Ascending aorta (tissue), 2 donors: ENCODE measurements around the gene STON2. TPM values are rescaled to one million over a fixed set of nuclear protein-coding genes. Genes with fewer than 3 reads are reported as not detected.

Source experiments
- DNase-seq, 2 donors: peaks; one replicate each; pipeline ENCODE4 v3.0.0-alpha.2; 2019; ENCODE audit warnings: low spot score in 2 of 2
- H3K27ac ChIP-seq, 2 donors: fragments of 200-600 bp; sonication (generic); one replicate each; pipeline ENCODE4 v1.5.1; 2016 to 2017; ENCODE audit warnings: mild to moderate bottlenecking in 1 of 2
- H3K27me3 ChIP-seq: fragments of 200-600 bp; sonication (generic); one replicate; pipeline ENCODE4 v1.5.1; 2017
- H3K36me3 ChIP-seq, 2 donors: fragments of 200-600 bp; sonication (generic); one replicate each; pipeline ENCODE4 v1.5.1; 2016
- H3K4me1 ChIP-seq, 2 donors: fragments of 200-600 bp; sonication (generic); one replicate each; pipeline ENCODE4 v1.5.1; 2016 to 2017; ENCODE audit warnings: mild to moderate bottlenecking in 1 of 2
- H3K4me3 ChIP-seq, 2 donors: fragments of 200-600 bp; sonication (generic); one replicate each; pipeline ENCODE4 v1.5.1; 2016 to 2017; ENCODE audit warnings: mild to moderate bottlenecking in 1 of 2
- H3K9me3 ChIP-seq, 2 donors: fragments of 200-600 bp; sonication (generic); one replicate each; pipeline ENCODE4 v1.5.1; 2016
- intact Hi-C: fragments of 100-400 bp; cut with DNase I; formaldehyde crosslinking; loops from one replicate; pipeline ENCODE4 v1.15.1; 2023
- total RNA-seq: library from RNA; depleted of rRNA; stranded (reverse); fragments of >200 nt; gene quantifications from one replicate; pipeline ENCODE4 v1.1.0, GENCODE V29; 2016
- TF ChIP-seq, protein P1 (sequence below), 3 experiments: fragments of 200-600 bp in 2 of 3; fragments of 450-650 bp in 1 of 3; sonication (generic) in 2 of 3; IDR thresholded peaks; one replicate each; pipeline ENCODE4 v1.5.1; 2016 to 2019; ENCODE audit warnings: antibody characterized with exemption in 3 of 3, mild to moderate bottlenecking in 1 of 3, moderate library complexity in 1 of 3

Gene STON2
- total RNA-seq, 1 donor from 2014 or later: 54.0 TPM

DNA sequence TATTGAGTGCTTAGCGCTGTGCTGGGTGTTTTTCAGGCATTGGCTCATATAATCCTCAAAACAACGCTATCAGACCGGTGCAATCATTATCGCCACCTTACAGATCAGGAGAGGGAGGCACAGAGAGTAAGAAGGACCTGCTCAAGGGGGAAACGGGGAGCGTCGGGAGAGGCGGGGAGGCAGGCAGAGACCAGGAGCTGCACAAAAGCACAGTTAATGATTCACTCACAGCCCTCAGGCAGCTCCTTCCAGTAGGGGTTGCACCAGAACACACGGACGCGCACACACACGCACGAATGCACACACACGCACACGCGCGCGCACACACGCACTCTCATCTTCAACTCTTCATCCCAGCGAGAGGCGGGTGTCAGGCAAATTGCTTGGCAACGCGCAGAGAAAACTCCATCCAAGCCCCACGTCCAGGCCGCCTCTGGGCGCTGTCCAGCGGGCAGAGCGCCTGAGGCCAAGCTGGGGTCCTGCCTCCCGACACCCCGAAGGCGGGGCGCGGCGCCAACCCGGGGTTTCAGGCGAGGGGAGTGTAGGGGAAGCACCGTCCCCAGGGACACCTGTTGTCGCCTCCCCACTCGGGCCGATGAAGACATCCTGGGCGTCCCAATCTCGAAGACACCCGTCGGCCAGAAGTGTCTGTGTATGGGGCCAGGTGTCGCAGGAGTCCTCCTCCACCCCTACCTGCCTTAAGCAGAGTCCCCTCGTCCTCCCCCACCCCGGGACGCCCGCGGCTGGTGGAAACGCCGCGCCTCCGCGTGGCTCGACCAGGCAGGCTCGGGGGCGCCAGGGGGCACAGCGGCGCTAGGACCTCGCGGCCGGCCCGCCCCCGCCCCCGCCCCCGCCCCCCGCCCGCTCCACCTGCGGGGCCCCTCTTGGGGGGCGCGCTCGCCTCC is 35.5 kb upstream of the STON2 start:
- Histone ChIP-seq H3K4me1 (peaks cover 0 to 6% of the 10 kb centered on the region in 2 donors), H3K9me3 (no peaks in the 10 kb centered on the region), H3K36me3 (no peaks in the 10 kb centered on the region), H3K27ac (no peak overlapping the region), H3K4me3 (peak overlapping the region; percentile 53 to 59), H3K27me3 (no peaks in the 10 kb centered on the region)
- DNase-seq: peak in 1 of 2 donors; percentile 67
- TF ChIP-seq, protein P1, sequence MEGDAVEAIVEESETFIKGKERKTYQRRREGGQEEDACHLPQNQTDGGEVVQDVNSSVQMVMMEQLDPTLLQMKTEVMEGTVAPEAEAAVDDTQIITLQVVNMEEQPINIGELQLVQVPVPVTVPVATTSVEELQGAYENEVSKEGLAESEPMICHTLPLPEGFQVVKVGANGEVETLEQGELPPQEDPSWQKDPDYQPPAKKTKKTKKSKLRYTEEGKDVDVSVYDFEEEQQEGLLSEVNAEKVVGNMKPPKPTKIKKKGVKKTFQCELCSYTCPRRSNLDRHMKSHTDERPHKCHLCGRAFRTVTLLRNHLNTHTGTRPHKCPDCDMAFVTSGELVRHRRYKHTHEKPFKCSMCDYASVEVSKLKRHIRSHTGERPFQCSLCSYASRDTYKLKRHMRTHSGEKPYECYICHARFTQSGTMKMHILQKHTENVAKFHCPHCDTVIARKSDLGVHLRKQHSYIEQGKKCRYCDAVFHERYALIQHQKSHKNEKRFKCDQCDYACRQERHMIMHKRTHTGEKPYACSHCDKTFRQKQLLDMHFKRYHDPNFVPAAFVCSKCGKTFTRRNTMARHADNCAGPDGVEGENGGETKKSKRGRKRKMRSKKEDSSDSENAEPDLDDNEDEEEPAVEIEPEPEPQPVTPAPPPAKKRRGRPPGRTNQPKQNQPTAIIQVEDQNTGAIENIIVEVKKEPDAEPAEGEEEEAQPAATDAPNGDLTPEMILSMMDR (IDR thresholded peaks at IDR 0.05): no peak
- intact Hi-C loops: no loop called here

DNA sequence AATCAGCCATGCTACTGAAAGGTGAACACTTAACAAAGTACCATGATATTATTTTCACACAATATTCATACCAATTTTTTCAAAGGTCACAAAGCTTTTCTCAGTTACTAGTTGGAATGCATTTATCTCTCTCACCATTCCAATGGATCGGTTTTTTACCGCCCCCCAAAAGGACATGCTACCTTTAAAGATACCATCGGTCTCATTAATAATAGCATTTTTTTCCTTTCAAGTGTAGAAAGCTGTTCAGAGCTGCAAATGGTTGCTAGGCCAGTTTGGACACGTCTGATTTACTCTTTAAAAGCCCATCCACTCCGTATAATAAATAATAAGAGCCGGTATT is 34.9 kb upstream of the STON2 start:
- peak overlapping the region; percentile 53 to 59 for H3K4me3 ChIP-seq
- peaks cover 0 to 6% of the 10 kb centered on the region in 2 donors for H3K4me1 ChIP-seq
- DNase-seq: no peak
- intact Hi-C loops: no loop called here
- H3K27me3 ChIP-seq: no peaks in the 10 kb centered on the region
- H3K27ac ChIP-seq: no peak overlapping the region
- TF ChIP-seq, protein P1 (IDR thresholded peaks at IDR 0.05): no peak
- H3K36me3 ChIP-seq: no peaks in the 10 kb centered on the region
- H3K9me3 ChIP-seq: no peaks in the 10 kb centered on the region

DNA sequence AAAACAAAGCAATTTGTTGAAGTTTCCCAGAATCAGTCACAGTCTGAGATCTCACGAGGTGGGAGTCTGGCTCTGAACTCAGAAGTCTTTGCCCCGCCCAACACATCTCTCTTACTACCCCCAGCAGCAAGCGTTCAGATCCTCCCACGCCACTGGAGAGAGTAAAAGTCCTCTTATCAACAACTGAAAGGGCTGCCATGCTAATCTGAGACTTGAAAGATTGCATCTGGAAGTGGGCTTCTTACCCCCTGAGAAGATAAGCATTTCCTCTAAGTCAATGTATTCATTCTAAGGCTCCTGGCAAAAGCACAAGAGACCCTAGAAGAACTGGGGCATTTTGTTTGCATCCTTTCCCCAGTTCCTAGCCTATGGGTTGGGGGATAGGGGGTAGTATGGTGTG is 34.1 kb upstream of the STON2 start:
- intact Hi-C loops: no loop called here
- DNase-seq: no peak
- H3K36me3 ChIP-seq: no peaks in the 10 kb centered on the region
- peaks cover 0 to 6% of the 10 kb centered on the region in 2 donors for H3K4me1 ChIP-seq
- H3K27ac ChIP-seq: no peak overlapping the region
- TF ChIP-seq, protein P1 (IDR thresholded peaks at IDR 0.05): no peak
- H3K4me3 ChIP-seq: no peak overlapping the region
- H3K27me3 ChIP-seq: no peaks in the 10 kb centered on the region
- no peaks in the 10 kb centered on the region for H3K9me3 ChIP-seq

DNA sequence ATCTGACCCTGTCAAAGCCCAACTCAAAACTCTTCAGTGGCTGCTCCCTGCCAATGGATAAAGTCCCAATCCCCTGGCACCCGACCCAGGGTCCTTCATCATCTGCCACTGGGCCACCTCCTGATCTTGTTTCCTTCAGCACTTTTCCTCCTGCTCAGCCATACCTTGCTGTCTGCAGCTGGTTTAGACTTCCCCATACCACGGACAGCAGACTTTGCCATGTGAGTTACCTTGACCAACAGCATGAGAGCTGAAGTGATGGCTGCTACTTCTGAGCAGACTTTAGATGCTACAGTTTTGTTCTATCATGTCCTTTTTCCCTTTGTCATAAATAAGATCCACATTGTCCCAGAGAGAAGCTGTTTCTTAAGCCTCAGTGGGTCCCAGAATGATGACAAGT is 33.3 kb upstream of the STON2 start:
- H3K36me3 ChIP-seq: no peaks in the 10 kb centered on the region
- intact Hi-C loops: no loop called here
- H3K27ac ChIP-seq: no peak overlapping the region
- no peaks in the 10 kb centered on the region for H3K9me3 ChIP-seq
- H3K4me1 ChIP-seq: peaks cover 0 to 6% of the 10 kb centered on the region in 2 donors
- no peaks in the 10 kb centered on the region for H3K27me3 ChIP-seq
- H3K4me3 ChIP-seq: no peak overlapping the region
- TF ChIP-seq, protein P1 (IDR thresholded peaks at IDR 0.05): no peak
- no peak for DNase-seq

DNA sequence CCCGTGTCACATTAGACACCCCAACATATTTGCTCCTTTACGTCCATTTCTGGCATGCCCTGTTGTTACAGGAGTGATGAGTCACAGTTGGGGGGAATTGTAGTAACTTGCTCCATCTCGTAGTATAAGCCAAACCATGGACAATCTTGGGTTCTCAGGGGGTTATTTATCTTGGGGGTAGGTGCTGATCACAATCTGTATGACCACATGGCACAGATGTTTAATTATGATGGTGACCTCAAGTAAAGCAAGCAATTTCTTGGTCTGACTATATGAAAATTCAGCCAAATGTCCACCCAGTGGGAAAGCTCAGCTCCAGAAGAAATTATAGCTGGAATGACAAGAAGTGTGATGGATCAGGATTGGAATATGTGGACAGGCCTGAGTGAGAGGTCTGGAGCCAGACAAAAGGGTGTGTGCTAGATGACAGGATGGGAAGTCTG is 32.1 kb upstream of the STON2 start:
- intact Hi-C loops: no loop called here
- H3K4me3 ChIP-seq: no peak overlapping the region
- no peaks in the 10 kb centered on the region for H3K27me3 ChIP-seq
- peaks cover 0 to 6% of the 10 kb centered on the region in 2 donors for H3K4me1 ChIP-seq
- H3K36me3 ChIP-seq: no peaks in the 10 kb centered on the region
- no peak for DNase-seq
- no peak overlapping the region for H3K27ac ChIP-seq
- TF ChIP-seq, protein P1 (IDR thresholded peaks at IDR 0.05): no peak
- no peaks in the 10 kb centered on the region for H3K9me3 ChIP-seq
